Keratinocyte (primary cell): ENCODE measurements around the gene PTPA. TPM values are rescaled to one million over a fixed set of nuclear protein-coding genes. Genes with fewer than 3 reads are reported as not detected.

Experiments
- DNase-seq: peaks from one replicate; pipeline ENCODE4 v3.0.0-alpha.2; 2011; ENCODE audit warnings: low read depth, missing footprints, low spot score
- FAIRE-seq: peaks from 2 replicates; lab custom pipeline; 2011; peaks lifted over from hg19 to GRCh38; lab: Jason Lieb, UNC
- H2AFZ ChIP-seq: 2 replicates; pipeline ENCODE4 v1.6.0; 2012; ENCODE audit warnings: low read length, control low read depth, inconsistent platforms; ENCODE audit not compliant: control insufficient read depth
- H3K27ac ChIP-seq: 2 replicates; pipeline ENCODE4 v1.5.1; 2011; ENCODE audit warnings: low read length; ENCODE audit not compliant: control insufficient read depth, insufficient read depth
- H3K27me3 ChIP-seq: 3 replicates; pipeline ENCODE4 v1.6.0; 2011; ENCODE audit warnings: low read length; ENCODE audit not compliant: control insufficient read depth, insufficient read depth; ENCODE audit errors: extremely low read depth
- H3K36me3 ChIP-seq, 2 experiments: 2 replicates in 1 of 2; 3 replicates in 1 of 2; pipeline ENCODE4 v1.5.1; 2011; ENCODE audit warnings: low read length in 2 of 2, mild to moderate bottlenecking in 1 of 2; ENCODE audit not compliant: control insufficient read depth in 2 of 2, insufficient read depth in 2 of 2; ENCODE audit errors: extremely low read depth in 1 of 2
- H3K4me1 ChIP-seq: 3 replicates; pipeline ENCODE4 v1.5.1; 2011; ENCODE audit warnings: low read length; ENCODE audit not compliant: control insufficient read depth, insufficient read depth; ENCODE audit errors: extremely low read depth
- H3K4me2 ChIP-seq: 3 replicates; pipeline ENCODE4 v1.6.0; 2011; ENCODE audit warnings: low read depth, low read length; ENCODE audit not compliant: control insufficient read depth, insufficient read depth; ENCODE audit errors: extremely low read depth
- H3K4me3 ChIP-seq, 3 experiments: fragments of 200-600 bp in 1 of 3; sonication (generic) in 1 of 3; 2 replicates in 2 of 3; 3 replicates in 1 of 3; pipeline ENCODE4 v1.5.1; 2011 to 2016; ENCODE audit warnings: low read length in 3 of 3, mild to moderate bottlenecking in 3 of 3, control low read depth in 2 of 3, inconsistent platforms in 1 of 3, low read depth in 1 of 3, mixed read lengths in 1 of 3, mixed run types in 1 of 3, moderate library complexity in 1 of 3; ENCODE audit not compliant: control insufficient read depth in 2 of 3, insufficient read depth in 2 of 3; ENCODE audit errors: extremely low read depth in 1 of 3
- H3K79me2 ChIP-seq: 2 replicates; pipeline ENCODE4 v1.6.0; 2012; ENCODE audit warnings: low read length; ENCODE audit not compliant: control insufficient read depth, insufficient read depth
- H3K9ac ChIP-seq: 3 replicates; pipeline ENCODE4 v1.6.0; 2011; ENCODE audit warnings: low read length; ENCODE audit not compliant: control insufficient read depth, insufficient read depth; ENCODE audit errors: extremely low read depth
- H3K9me1 ChIP-seq: 3 replicates; pipeline ENCODE4 v1.6.0; 2011; ENCODE audit warnings: low read length; ENCODE audit not compliant: control insufficient read depth, insufficient read depth; ENCODE audit errors: extremely low read depth
- H3K9me3 ChIP-seq: 2 replicates; pipeline ENCODE4 v1.5.1; 2012; ENCODE audit warnings: low read depth, low read length; ENCODE audit not compliant: control insufficient read depth
- H4K20me1 ChIP-seq: 3 replicates; pipeline ENCODE4 v1.6.0; 2011; ENCODE audit warnings: low read length; ENCODE audit not compliant: control insufficient read depth, insufficient read depth; ENCODE audit errors: extremely low read depth
- EZH2 ChIP-seq: IDR thresholded peaks from one replicate; pipeline ENCODE4 v1.6.1; 2012; ENCODE audit warnings: inconsistent platforms, mild to moderate bottlenecking, low read length, moderate library complexity
- dilution Hi-C: fragments of 300-500 bp; cut with MboI; formaldehyde crosslinking; loops from one replicate; pipeline ENCODE4 v1.7.0; 2020; ENCODE audit warnings: low sequenced_read_pairs; ENCODE audit not compliant: extremely low pct_ligation_motif_present
- polyA plus RNA-seq, 5 experiments: library from polyadenylated mRNA; depleted of rRNA in 3 of 5; stranded (reverse) in 3 of 5; stranded (forward) in 1 of 5; unstranded in 1 of 5; fragments of >200 nt; gene quantifications; 1 replicate in 1 of 5; 2 replicates in 3 of 5; 3 replicates in 1 of 5; pipeline versions ENCODE4 v1.2.1 to v1.2.3, GENCODE V29; 2011 to 2012; ENCODE audit warnings: missing spikeins in 2 of 5, low read depth in 1 of 5, low replicate concordance in 1 of 5
- TF ChIP-seq, protein P1 (sequence below), 3 experiments: IDR thresholded peaks in 1 of 3; conservative IDR thresholded peaks in 1 of 3; optimal IDR thresholded peaks in 1 of 3; 2 replicates in 2 of 3; 3 replicates in 1 of 3; pipeline versions ENCODE3 to v1.5.1; 2011; ENCODE audit warnings: low read length in 3 of 3, mild to moderate bottlenecking in 3 of 3, moderate library complexity in 2 of 3, control low read depth in 1 of 3, inconsistent platforms in 1 of 3; ENCODE audit not compliant: insufficient read depth in 2 of 3; ENCODE audit errors: extremely low read depth in 1 of 3

Gene PTPA
- polyA plus RNA-seq, 1 donor (not counting 4 experiments of a cell fraction or from before 2014, with no cell fraction given), result 98.0 TPM

DNA sequence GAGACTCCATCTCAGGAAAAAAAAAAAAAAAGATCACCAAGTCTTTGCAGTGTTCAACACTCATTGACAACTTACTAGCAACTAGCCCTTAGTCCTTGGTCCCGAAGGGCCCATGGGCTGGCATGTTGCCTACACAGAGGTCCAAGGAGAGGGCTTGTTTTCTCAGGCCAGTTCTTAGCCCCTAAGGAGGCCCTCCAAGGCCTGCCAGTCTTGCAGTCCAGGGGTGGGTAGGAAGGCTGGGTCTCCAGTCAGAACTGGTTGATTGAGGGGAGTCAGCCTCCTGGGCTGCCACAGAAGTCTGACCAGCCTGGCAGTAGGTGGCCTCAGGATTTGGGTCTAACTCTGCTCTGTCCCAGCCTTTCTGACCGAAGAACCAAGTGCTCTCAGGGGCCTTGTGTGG, 34.1 kb downstream of the PTPA start:
- no peak for DNase-seq
- Histone ChIP-seq H3K9me1 (peaks cover 2% of the 10 kb centered on the region), H3K36me3 (peaks cover 18 to 37% of the 10 kb centered on the region in 2 experiments), H3K27ac (no peak overlapping the region), H3K9ac (no peak overlapping the region), H3K79me2 (peaks cover 6% of the 10 kb centered on the region), H3K9me3 (no peaks in the 10 kb centered on the region), H3K4me1 (peaks cover 31% of the 10 kb centered on the region), H4K20me1 (no peaks in the 10 kb centered on the region), H3K4me3 (no peak overlapping the region), H3K4me2 (no peak overlapping the region), H2AFZ (no peak overlapping the region), H3K27me3 (no peaks in the 10 kb centered on the region)
- no peak for FAIRE-seq
- TF ChIP-seq, protein P1, sequence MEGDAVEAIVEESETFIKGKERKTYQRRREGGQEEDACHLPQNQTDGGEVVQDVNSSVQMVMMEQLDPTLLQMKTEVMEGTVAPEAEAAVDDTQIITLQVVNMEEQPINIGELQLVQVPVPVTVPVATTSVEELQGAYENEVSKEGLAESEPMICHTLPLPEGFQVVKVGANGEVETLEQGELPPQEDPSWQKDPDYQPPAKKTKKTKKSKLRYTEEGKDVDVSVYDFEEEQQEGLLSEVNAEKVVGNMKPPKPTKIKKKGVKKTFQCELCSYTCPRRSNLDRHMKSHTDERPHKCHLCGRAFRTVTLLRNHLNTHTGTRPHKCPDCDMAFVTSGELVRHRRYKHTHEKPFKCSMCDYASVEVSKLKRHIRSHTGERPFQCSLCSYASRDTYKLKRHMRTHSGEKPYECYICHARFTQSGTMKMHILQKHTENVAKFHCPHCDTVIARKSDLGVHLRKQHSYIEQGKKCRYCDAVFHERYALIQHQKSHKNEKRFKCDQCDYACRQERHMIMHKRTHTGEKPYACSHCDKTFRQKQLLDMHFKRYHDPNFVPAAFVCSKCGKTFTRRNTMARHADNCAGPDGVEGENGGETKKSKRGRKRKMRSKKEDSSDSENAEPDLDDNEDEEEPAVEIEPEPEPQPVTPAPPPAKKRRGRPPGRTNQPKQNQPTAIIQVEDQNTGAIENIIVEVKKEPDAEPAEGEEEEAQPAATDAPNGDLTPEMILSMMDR (optimal IDR thresholded peaks at IDR 0.05 in 1 of 3, IDR thresholded peaks at IDR 0.05 in 1 of 3, conservative IDR thresholded peaks at IDR 0.05 in 1 of 3; ENCODE audit: extremely low read depth in 1 of 3, insufficient read depth in 2 of 3, low read length in 3 of 3), result no peak
- no peak for TF ChIP-seq EZH2
- dilution Hi-C loops, result no loop called here

DNA sequence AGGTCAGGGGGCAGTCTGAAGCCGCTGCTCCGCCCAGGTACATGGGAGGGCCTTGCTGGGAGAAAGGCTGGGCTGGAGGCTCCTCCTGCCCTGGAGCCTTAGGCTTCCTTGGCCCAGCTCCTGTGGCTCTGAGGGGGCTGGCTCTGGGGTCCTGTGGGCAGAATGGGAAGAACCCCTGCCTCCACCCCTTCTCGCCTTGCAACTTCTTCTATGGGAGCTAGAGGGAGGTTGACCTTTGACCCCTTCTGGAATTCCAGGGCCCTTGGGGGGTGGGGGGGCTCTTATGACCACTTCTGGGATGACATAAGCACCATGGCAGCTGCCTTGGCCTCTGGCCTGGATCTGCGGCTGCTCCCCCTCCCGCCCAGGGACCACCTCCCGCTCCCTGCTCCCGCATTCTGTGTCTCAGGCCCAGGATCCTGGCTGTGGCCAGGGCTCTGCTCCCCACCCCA, 34.7 kb downstream of the PTPA start:
- dilution Hi-C loops, result no loop called here
- no peak for TF ChIP-seq EZH2
- TF ChIP-seq, protein P1 (optimal IDR thresholded peaks at IDR 0.05 in 1 of 3, IDR thresholded peaks at IDR 0.05 in 1 of 3, conservative IDR thresholded peaks at IDR 0.05 in 1 of 3; ENCODE audit: extremely low read depth in 1 of 3, insufficient read depth in 2 of 3, low read length in 3 of 3), result no peak
- DNase-seq (no peak), FAIRE-seq (no peak)
- Histone ChIP-seq H3K9me3 (no peaks in the 10 kb centered on the region), H3K4me1 (peaks cover 27% of the 10 kb centered on the region), H3K9me1 (peaks cover 2% of the 10 kb centered on the region), H3K27ac (no peak overlapping the region), H3K4me2 (no peak overlapping the region), H4K20me1 (no peaks in the 10 kb centered on the region), H3K9ac (no peak overlapping the region), H3K27me3 (no peaks in the 10 kb centered on the region), H3K4me3 (no peak overlapping the region), H2AFZ (no peak overlapping the region), H3K36me3 (peaks cover 18 to 37% of the 10 kb centered on the region in 2 experiments), H3K79me2 (peaks cover 6% of the 10 kb centered on the region)
